ENCODE data around the gene UBE2O.

The UBE2O gene

GRCh38 chr17:76475302-76475701 lies 22.4 kb upstream of the UBE2O start:
- TF ChIP-seq, protein P1, sequence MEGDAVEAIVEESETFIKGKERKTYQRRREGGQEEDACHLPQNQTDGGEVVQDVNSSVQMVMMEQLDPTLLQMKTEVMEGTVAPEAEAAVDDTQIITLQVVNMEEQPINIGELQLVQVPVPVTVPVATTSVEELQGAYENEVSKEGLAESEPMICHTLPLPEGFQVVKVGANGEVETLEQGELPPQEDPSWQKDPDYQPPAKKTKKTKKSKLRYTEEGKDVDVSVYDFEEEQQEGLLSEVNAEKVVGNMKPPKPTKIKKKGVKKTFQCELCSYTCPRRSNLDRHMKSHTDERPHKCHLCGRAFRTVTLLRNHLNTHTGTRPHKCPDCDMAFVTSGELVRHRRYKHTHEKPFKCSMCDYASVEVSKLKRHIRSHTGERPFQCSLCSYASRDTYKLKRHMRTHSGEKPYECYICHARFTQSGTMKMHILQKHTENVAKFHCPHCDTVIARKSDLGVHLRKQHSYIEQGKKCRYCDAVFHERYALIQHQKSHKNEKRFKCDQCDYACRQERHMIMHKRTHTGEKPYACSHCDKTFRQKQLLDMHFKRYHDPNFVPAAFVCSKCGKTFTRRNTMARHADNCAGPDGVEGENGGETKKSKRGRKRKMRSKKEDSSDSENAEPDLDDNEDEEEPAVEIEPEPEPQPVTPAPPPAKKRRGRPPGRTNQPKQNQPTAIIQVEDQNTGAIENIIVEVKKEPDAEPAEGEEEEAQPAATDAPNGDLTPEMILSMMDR (IDR thresholded peaks at IDR 0.05; ENCODE audit: low read depth, low read length), result no peak
- TF ChIP-seq MYC (IDR thresholded peaks at IDR 0.05; ENCODE audit: low read depth, low read length), result no peak
- TF ChIP-seq POLR2A (IDR thresholded peaks at IDR 0.05; ENCODE audit: extremely low read depth, insufficient read length), result no peak
- TF ChIP-seq, protein P2, sequence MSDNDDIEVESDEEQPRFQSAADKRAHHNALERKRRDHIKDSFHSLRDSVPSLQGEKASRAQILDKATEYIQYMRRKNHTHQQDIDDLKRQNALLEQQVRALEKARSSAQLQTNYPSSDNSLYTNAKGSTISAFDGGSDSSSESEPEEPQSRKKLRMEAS (IDR thresholded peaks at IDR 0.05; ENCODE audit: low read depth, low read length), result no peak
- H3K4me3 ChIP-seq (ENCODE audit: low read depth, low read length), result no peak overlapping the region
- DNase-seq (ENCODE audit: low read depth), result no peak

DNA sequence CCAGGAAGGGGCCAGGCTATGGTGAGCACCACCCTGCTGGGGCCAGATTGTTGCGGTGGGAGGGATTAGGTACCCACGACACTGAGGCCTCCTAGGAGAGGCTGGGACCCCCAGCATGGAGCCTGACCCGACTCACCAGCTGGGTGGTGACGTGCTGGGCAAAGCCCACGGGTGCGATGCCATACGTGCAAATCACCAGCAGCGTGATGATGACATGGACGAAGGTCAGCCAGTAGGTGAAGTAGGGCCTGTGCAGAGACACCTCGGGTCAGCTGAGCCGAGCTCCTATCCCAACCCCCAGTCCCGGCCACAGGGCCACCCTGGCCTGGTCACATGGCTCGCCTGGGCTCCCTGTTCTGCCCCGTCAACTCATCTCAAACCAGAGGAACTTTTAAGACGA lies 21.9 kb upstream of the UBE2O start:
- TF ChIP-seq, protein P2 (IDR thresholded peaks at IDR 0.05; ENCODE audit: low read depth, low read length), result no peak
- TF ChIP-seq MYC (IDR thresholded peaks at IDR 0.05; ENCODE audit: low read depth, low read length) (no peak), POLR2A (IDR thresholded peaks at IDR 0.05; ENCODE audit: extremely low read depth, insufficient read length) (no peak)
- TF ChIP-seq, protein P1 (IDR thresholded peaks at IDR 0.05; ENCODE audit: low read depth, low read length), result no peak
- DNase-seq (ENCODE audit: low read depth), result no peak
- no peak overlapping the region for H3K4me3 ChIP-seq (ENCODE audit: low read depth, low read length)

- H3K4me3 ChIP-seq (ENCODE audit: low read depth, low read length), result no peak overlapping the region
- DNase-seq (ENCODE audit: low read depth), result no peak
- TF ChIP-seq MYC (IDR thresholded peaks at IDR 0.05; ENCODE audit: low read depth, low read length), result no peak
- TF ChIP-seq, protein P2 (IDR thresholded peaks at IDR 0.05; ENCODE audit: low read depth, low read length), result no peak
- no peak for TF ChIP-seq POLR2A (IDR thresholded peaks at IDR 0.05; ENCODE audit: extremely low read depth, insufficient read length)
- TF ChIP-seq, protein P1 (IDR thresholded peaks at IDR 0.05; ENCODE audit: low read depth, low read length), result no peak
These were observed 21.3 kb upstream of the UBE2O start for GRCh38 chr17:76474238-76474637.

- no peak overlapping the region for H3K4me3 ChIP-seq (ENCODE audit: low read depth, low read length)
- TF ChIP-seq MYC (IDR thresholded peaks at IDR 0.05; ENCODE audit: low read depth, low read length), result no peak
- DNase-seq (ENCODE audit: low read depth), result peak; percentile 40
These were observed 20.6 kb upstream of the UBE2O start for GRCh38 chr17:76473541-76473985.

- TF ChIP-seq MYC (IDR thresholded peaks at IDR 0.05; ENCODE audit: low read depth, low read length) (no peak), POLR2A (IDR thresholded peaks at IDR 0.05; ENCODE audit: extremely low read depth, insufficient read length) (no peak)
- TF ChIP-seq, protein P2 (IDR thresholded peaks at IDR 0.05; ENCODE audit: low read depth, low read length), result no peak
- TF ChIP-seq, protein P1 (IDR thresholded peaks at IDR 0.05; ENCODE audit: low read depth, low read length), result no peak
- H3K4me3 ChIP-seq (ENCODE audit: low read depth, low read length), result no peak overlapping the region
- no peak for DNase-seq (ENCODE audit: low read depth)
These were observed 19.8 kb upstream of the UBE2O start for GRCh38 chr17:76472726-76473125.

DNA sequence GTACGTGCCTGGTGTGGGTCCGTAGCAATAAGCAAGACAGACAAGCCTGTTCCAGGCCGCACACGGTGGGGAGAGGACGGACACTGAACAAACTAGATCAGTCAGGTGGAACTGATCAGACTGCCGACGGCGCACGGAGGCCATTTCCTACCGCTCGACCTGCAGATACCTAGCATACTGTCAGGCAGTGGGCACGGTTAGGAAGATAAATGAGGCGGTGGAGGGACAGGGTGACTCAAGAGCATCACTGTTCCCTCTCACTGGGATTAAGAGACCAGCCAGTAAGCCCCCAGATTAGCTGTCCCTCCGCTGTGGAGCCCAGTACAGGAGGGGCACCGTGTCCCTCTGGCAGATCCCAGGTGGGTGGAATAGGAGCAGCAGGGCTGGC lies 19.3 kb upstream of the UBE2O start:
- TF ChIP-seq, protein P1 (IDR thresholded peaks at IDR 0.05; ENCODE audit: low read depth, low read length), result no peak
- TF ChIP-seq, protein P2 (IDR thresholded peaks at IDR 0.05; ENCODE audit: low read depth, low read length), result no peak
- TF ChIP-seq MYC (IDR thresholded peaks at IDR 0.05; ENCODE audit: low read depth, low read length), result no peak
- TF ChIP-seq POLR2A (IDR thresholded peaks at IDR 0.05; ENCODE audit: extremely low read depth, insufficient read length), result no peak
- no peak overlapping the region for H3K4me3 ChIP-seq (ENCODE audit: low read depth, low read length)
- no peak for DNase-seq (ENCODE audit: low read depth)
